GM19455 (cell line): ENCODE data around the gene BICRA.
"Not testable (repeated sequence)": the region's sequence is repeated elsewhere in the genome, so short reads cannot be mapped to it uniquely, and the experiment has no call there.

Source experiments
- ATAC-seq: cut with Tn5 transposase; IDR thresholded peaks from one replicate; pipeline ENCODE4 v1.9.1; 2021; ENCODE audit not compliant: unreplicated experiment

Gene BICRA

DNA sequence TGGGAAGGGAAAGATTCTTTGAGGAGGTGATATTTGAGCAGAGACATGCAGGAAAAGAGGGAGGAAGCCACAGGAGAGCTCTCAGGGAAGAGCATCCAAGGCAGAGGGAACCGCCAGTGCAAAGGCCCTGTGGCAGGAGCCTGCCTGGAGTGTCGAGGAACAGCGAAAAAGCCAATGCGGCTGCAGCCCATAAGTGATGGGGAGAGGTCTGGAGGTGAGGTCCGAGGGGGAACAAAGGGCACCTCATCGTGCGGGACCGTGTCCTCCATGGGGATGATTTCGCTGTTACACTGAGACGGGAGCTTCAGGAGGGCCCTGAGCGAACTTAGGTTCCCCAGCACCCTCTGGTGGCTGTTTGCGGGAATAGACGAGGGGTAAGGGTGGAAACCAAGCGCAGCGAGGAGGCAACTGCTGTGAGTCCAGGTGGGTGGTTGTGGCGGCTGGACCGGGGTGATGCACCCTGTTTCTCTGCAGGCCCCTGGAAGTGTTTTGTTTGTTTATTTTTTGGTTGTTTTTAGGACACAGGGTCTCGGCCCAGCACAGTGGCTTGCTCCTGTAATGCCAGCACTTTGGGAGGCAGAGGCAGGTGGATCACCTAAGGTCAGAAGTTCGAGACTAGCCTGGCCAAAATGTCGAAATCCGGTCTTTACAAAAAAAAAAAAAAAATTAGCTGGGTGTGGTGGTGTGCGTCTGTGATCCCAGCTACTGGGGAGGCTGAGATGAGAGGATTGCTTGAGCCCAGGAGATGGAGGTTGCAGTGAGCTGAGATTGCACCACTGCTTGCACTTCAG, 98.4 kb downstream of the BICRA start:
- ATAC-seq: no peak

DNA sequence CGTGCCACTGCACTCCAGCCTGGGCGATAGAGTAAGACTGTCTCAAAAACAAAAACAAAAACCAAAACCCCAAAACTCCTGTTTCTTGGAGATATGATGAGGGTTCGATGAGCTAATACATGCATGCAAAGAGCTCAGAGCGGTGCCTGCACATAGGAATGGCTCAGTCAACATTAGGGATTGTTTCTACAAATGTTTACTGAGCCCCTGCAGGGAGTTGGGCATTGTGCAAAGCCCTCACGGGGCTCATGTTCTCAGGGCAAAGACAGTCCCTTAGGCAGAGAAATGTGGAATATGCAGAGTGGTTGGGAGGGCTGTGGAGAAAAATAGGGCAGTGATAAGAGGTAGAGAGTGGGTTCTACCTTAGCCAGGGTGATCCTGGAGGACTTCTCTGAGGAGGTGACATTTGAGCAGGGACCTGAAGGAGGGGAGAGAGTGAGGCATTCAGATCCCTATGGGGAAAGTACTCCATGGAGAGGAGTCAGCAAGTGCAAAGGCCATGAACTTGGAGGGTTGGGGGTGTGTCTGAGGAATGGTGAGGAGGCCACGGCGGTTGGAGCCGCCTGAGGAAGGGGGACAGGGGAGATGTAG, 102.8 kb downstream of the BICRA start:
- ATAC-seq: no peak

DNA sequence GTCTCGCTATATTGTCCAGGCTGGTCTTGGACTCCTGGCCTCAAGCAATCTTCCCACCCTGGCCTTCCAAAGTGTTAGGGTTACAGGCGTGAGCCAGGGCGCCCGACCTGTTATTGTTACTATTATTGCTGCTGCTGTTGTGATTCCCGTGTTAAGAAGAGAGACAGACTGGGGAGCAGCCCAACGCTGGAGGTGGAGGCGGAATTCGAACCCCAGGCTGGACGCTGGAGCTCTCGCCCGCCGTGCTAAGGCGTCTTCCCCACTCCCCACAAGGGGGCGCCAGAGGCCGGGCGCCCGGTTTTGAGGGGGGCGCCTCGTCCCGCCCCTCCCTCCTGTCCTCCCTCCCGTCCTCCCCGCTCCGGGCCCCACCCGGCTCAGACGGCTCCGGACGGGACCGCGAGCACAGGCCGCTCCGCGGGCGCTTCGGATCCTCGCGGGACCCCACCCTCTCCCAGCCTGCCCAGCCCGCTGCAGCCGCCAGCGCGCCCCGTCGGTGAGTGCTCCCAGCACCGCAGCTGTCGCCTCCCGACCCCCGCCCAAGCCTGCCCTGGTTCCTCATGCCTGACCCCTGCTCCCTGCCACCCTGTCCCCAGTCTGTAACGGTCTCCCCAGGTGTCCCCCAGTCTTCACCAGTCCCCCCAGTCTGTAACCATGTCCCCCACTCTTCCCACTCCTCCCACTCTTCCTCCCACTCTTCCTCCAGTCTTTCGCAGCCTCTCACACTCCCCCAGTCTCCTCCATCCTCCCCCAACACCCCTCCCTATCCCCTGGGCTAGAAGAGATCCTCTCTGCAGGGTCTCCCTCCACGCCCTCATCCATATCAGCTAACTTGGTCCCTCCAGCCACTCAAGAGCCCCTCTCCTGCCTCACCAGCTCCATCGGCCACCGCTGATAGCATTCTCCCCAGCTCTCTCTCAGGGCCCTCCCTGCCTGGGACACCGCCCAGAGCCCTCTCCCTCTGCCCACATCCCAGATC, 104.4 kb downstream of the BICRA start, which contains the start of gene EHD2:
Gene EHD2, plus strand, starts transcription at position 377 of the 976 bp plus-strand sequence. CDS start 3,191 bp downstream, outside the sequence.
- ATAC-seq: no peak

DNA sequence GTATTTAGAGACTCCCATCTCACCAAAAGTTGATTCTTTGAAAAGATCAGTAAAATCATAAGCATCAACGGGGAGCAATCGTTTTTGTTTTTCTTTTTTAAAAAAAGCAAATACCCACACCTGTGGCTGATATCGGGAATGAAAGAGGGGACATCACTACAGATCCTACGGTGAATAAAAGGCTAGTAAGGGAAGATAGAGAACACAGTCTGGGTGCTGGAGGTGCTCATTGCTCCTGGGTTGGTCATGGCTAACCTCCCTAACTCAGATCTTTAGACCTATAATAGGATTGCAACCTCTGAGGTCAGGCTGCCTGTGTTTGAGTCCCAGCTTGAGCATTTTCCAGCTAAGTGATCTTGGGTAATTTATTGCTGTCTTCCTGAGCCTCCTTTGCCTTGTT, 105.4 kb downstream of the BICRA start:
- ATAC-seq: no peak

DNA sequence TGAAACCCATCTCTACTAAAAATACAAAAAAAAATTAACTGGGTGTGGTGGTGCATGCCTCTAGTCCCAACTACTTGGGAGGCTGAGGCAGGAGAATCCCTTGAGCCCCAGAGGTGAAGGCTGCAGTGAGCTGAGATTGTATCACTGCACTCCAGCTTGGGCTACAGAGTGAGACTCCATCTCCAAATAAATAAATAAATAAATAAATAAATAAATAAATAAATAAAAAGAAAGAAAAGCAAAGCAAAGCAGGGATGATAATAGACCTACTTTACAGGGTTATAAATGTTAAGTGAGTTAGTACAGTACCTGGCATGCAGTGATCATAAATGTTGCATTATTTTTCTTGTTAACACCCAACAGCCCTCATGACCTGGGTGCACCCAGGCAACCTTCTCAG, 105.9 kb downstream of the BICRA start:
- ATAC-seq: not testable (repeated sequence)

DNA sequence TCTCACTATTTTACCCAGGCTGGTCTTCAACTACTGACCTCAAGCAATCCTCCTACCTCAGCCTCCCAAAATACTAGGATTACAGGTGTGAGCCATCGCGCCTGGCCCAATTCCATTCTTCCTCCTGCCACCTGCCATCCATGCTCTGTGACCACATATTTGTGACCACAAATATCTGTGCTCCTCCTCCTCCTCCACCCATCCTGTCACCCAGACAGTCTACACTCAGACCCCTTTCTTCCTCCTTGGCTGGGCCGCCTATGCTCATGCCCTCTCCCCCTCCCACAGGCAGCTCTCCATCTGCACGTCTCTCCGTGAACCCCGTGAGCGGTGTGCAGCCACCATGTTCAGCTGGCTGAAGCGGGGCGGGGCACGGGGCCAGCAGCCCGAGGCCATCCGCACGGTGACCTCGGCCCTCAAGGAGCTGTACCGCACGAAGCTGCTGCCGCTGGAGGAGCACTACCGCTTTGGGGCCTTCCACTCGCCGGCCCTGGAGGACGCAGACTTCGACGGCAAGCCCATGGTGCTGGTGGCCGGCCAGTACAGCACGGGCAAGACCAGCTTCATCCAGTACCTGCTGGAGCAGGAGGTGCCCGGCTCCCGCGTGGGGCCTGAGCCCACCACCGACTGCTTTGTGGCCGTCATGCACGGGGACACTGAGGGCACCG, 107.5 kb downstream of the BICRA start:
- ATAC-seq: no peak

DNA sequence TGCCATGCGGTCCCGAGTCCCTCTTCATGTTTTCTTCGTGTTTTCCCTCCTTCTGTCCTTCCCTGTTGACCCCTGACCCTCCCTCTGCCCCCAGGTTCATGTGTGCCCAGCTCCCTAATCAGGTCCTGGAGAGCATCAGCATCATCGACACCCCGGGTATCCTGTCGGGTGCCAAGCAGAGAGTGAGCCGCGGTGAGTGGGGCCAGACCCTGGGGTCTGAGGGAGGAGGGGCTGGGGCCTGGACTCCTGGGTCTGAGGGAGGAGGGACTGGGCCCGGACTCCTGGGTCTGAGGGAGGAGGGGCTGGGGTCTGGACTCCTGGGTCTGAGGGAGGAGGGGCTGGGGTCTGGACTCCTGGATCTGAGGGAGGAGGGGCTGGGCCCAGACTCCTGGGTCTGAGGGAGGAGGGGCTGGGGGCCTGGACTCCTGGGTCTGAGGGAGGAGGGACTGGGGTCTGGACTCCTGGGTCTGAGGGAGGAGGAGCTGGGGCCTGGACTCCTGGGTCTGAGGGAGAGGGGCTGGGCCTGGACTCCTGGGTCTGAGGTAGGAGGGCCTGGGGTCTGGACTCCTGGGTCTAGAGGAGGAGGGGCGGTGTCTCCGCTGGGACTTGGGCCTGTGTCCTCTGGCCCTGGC, 109.6 kb downstream of the BICRA start:
- not testable (repeated sequence) for ATAC-seq

DNA sequence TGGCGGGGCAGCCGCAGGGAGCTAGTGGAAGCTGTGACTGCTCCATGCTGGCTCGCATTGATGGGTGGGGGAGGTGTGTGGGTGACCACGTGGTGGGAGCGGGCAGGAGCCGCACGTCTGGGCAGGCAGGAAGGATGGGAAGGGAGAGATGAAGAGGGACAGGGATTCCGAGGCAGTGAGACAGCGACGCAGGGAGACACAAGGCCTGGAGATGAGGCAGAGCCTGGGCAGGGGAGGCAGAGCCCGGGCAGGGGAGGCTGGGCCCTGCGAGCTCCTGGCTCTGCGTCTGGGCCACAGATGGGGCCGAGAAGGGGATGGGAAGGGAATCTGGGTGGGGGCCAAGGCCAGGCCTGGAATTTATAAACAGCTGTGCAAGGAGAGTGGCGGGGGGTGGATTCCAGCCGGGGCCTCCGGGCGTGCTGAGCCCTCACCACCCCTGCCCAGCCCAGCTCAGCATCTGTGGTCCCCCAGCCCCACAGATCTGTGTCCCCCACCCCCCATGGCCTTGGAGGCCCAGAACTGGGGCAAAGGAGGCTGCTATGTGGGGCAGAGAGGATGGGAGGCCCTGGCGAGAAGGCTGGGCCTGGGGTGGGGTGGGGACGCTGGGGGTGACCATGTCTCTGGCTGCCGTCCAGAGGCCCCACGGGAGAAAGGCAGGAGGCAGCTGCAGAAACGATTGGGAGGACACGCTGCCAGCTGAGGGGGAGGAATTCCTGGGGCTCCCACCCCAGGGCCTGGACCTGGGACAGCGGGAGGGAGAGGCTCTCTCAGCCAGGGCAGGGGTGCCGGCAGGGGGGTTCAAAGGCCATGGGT, 110.3 kb downstream of the BICRA start:
- ATAC-seq: no peak

DNA sequence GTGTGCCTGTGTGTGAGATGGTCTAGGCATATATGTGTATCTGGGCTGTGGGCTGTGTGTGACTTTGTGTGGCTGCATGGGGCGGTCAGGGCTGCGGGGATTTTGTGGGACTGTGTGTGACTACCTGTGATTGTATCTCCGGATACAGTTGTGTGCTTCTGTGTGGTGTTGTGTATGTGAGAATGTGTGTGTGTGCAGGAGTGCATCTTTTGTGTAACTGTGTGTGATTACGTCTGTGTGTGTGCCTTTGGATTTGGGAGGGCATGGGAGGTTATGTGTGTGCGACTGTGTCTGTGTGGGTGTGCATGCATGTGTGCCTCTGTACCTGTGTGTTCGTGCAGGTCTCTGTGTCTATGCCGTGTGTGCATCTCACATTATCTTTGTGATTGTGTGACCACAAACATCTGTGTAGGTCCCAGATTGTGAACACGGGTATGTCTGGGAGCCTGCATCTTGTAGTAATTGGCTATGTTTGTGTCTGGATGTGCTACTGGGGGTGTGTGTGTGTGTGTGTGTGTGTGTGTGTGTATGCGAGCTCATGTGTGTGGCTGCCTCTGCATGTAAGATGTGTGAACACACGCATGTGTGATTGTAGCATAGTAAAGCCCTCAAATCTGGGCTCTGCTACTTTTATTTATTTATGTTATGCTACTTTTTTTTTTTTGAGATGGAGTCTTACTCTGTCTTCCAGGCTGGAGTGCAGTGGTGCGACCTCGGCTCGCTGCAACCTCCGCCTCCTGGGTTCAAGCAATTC, 111.9 kb downstream of the BICRA start:
- ATAC-seq: no peak

DNA sequence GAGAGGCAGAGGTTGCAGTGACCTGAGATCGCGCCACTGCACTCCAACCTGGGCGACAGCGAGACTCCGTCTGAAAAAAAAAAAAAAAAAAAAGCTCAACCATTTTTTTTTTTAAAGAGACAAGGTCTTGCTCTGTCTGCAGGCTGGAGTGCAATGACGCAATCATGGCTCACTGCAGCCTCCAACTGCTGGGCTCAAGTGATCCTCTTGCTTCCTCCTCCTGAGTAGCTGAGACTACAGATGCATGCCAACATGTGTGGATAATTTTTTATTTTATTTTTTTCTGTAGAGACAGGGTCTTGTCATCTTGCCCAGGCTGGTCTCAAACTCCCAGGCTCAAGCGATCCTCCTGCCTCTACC, 114.6 kb downstream of the BICRA start:
- ATAC-seq: no peak

DNA sequence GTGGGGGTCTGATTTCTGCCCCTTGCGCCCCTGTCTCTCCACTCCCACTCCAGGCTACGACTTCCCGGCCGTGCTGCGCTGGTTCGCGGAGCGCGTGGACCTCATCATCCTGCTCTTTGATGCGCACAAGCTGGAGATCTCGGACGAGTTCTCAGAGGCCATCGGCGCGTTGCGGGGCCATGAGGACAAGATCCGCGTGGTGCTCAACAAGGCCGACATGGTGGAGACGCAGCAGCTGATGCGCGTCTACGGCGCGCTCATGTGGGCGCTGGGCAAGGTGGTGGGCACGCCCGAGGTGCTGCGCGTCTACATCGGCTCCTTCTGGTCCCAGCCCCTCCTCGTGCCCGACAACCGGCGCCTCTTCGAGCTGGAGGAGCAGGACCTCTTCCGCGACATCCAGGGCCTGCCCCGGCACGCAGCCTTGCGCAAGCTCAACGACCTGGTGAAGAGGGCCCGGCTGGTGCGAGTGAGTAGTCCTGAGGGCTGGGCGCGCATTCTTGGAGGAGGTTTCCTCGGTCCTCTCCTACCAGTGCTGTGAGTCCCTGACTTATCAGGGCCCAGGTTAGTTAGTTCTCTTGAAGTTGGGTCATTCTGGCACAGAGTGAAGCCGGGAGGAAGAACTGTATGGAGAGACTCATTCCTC, 116.9 kb downstream of the BICRA start:
- no peak for ATAC-seq

DNA sequence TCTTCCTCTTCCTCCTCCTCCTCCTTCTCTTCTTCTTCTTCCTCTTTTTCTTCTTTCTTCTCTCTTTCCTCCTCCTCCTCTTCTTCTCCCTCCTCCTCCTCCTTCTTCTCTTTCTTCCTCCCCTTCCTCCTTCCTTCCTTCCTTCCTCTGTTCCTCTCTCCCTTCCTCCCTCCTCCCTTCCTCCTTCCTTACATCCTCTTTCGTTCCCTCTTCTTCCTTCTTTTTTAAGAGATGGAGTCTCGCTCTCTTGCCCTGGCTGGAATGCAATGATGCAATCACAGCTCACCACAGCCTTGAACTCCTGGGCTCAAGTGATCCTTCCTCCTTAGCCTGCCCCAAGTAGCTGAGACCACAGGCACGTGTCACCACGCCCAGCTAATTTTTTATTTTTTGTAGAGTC, 117.5 kb downstream of the BICRA start:
- no peak for ATAC-seq

DNA sequence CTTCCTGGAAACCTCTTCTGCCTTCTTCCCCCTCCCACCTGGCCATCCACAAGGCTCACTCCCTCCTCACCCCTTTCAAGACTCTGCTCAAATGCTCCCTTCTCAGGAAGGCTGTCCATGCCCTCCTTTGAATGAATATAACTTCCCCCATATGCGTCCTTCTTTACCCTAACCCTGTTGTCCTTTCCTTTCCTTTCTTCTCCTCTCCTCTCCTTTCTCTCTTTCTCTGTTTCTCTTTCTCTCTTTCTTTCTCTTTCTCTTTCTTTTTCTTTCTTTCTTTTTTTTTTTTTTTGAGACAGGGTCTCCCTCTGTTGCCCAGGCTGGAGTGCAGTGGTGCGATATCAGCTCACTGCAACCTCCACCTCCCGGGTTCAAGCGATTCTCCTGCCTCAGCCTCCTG, 119.4 kb downstream of the BICRA start:
- not testable (repeated sequence) for ATAC-seq

DNA sequence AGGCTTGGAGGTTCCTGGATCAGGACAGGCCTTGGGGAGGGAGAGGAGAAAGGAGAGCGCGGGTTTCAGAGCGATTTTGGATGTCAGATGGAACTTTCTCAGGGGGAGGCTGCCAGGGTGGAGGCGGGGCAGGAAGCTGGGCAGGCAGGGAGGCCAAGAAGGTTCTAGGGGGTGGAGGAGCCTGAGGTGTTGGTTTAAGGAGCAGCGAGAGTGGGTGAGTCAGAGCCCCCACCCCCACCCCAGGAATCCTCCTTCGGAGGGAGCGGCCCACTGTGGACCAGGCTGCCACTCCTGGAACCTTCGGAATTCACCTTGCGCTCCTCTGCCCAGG, 120.5 kb downstream of the BICRA start:
- no peak for ATAC-seq

DNA sequence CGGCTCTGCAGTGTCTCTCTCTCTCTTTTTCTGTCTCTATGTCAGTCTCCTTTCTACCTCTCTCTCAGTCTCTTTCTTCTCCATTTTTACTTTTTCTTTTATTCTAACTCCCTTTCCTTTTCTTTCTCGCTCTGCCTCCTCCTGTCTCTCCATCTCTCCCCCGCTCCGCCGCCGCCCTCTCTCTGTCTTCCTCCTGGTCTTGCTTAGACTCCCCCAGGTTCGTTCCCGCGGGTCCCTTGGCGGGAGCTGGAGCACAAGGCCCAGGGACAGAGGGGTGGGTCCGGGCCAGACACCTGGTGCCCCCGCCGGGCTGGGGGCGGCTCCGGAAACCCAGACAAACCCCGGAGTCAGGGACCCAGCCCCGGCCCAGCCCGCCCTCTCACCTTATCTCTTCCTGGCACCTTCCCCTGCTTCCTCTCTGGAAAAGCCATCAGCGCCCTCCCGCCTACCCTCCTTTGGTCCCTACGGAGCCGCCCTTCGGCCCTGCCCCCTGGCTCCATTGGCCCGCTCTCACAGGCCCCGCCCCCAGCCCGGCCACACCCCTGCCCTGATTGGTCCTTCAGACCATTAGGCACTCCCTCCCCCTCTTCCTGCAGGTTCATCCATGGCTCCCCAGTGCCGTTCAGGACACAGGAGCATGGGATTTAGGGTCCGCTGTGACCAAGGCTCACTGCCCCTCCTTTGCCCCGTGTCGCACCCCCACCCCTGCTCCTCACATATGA, 121.0 kb downstream of the BICRA start:
- no peak for ATAC-seq

DNA sequence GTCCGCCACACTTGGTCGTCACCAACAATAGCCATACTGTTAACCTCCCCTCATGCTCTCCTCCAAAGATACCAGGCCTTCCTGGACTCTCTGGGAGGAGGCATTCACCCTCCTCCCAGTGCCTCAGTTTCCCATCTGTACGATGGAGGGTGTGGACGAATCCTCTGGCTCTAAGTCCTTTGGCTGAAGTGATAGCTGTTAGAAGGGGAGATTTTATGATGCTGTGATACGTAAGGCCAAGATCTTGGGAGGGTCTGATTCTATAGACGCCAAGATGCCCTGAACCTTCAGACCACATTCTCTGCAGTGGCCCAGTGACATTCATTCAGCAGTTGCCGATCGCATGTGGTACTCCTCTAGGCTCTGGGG, 121.6 kb downstream of the BICRA start:
- ATAC-seq: no peak

DNA sequence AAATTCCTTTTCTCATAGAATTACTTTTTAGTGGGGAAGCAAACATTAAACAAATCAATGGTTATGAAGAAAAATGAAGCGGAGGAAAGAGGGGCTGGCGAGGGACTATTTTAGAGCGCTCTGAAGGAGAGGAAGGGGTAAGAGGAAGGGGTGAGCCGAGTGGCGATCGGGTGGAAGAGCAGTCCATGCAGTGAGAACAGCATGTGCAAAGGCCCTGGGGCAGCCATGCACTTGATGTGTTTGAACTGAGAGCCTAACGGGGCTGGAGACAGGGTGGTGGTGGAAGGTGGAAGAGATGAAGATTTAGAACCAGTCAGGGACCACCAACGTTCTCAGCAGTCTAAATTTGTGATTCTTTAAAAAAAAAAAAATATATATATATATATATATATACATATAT, 122.0 kb downstream of the BICRA start:
- no peak for ATAC-seq

DNA sequence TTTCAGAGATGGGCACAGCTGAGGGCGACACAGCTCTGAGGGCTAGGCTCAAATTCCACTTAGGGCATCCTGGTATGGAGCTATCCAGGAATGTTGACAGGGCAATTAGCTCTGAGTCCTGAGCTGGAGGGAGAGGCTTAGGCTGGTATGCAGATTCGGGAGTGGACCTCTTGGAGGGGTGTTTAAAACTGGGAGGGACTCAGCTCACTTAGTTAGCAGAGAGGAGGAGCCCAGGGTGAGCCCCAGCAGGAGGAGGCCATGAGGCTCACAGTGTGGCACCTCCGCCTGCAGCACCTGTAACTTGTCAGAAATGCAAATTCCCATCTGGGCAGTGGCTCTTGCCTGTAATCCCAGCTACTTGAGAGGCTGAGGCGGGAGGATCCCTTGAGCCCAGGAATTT, 126.2 kb downstream of the BICRA start:
- no peak for ATAC-seq
